Sigmoid colon (tissue), 4 donors: ENCODE data around the gene BCKDK.

Experiments
- CTCF ChIP-seq, 4 experiments: fragments of 450-650 bp in 3 of 4; fragments of 200-600 bp in 1 of 4; IDR thresholded peaks; one replicate each; pipeline ENCODE4 v1.5.1; 2016 to 2019; ENCODE audit warnings: antibody characterized with exemption in 4 of 4, mild to moderate bottlenecking in 3 of 4, moderate library complexity in 2 of 4
- EP300 ChIP-seq, 4 donors: sonication (generic); formaldehyde crosslinking; IDR thresholded peaks; one replicate each; pipeline ENCODE4 v1.6.1; 2017; ENCODE audit warnings: antibody characterized with exemption in 4 of 4

GRCh38 chr16:31141489-31142108 is 33.4 kb downstream of the BCKDK start:
- no peak for TF ChIP-seq CTCF (IDR thresholded peaks at IDR 0.05)
- no peak for TF ChIP-seq EP300 (IDR thresholded peaks at IDR 0.05)
